Kasumi-1 (cell line): Measurements from ENCODE around the gene PRRG2.

ENCODE experiments used
- DNase-seq, 2 experiments: peaks; one replicate each; lab custom pipeline; 2025; lab: John Stamatoyannopoulos, UW

The PRRG2 gene

GRCh38 chr19:49557641-49558325 lies 23.3 kb upstream of the PRRG2 start:
- no peak for DNase-seq

GRCh38 chr19:49558591-49558990 lies 22.5 kb upstream of the PRRG2 start:
- no peak for DNase-seq

- no peak for DNase-seq
These were observed 21.7 kb upstream of the PRRG2 start for GRCh38 chr19:49559443-49559842.

- no peak for DNase-seq
These were observed 21.2 kb upstream of the PRRG2 start for GRCh38 chr19:49559928-49560327.

GRCh38 chr19:49560358-49560900 lies 20.7 kb upstream of the PRRG2 start:
- DNase-seq, result no peak

GRCh38 chr19:49564616-49565045 lies 16.5 kb upstream of the PRRG2 start:
- DNase-seq, result no peak

GRCh38 chr19:49565261-49565660 lies 15.9 kb upstream of the PRRG2 start:
- no peak for DNase-seq

GRCh38 chr19:49566302-49566701 lies 14.8 kb upstream of the PRRG2 start:
- DNase-seq, result no peak

GRCh38 chr19:49567861-49568441 lies 13.2 kb upstream of the PRRG2 start:
- DNase-seq, result no peak

- DNase-seq, result peak; percentile 94 to 96
These were observed 10.8 kb upstream of the PRRG2 start for GRCh38 chr19:49570138-49570856.

- peak; percentile 76 to 86 for DNase-seq
These were observed 10.0 kb upstream of the PRRG2 start for GRCh38 chr19:49570997-49571676.

GRCh38 chr19:49573009-49573408 lies 8.1 kb upstream of the PRRG2 start:
- DNase-seq, result no peak

- no peak for DNase-seq
These were observed 7.7 kb upstream of the PRRG2 start for GRCh38 chr19:49573425-49573824.

GRCh38 chr19:49574206-49574755 lies 6.8 kb upstream of the PRRG2 start:
- no peak for DNase-seq

- no peak for DNase-seq
These were observed 1.9 kb upstream of the PRRG2 start for GRCh38 chr19:49579193-49579592.

- DNase-seq, result peak in 1 of 2 experiments; percentile 25
These were observed 1.2 kb upstream of the PRRG2 start for GRCh38 chr19:49579947-49580263.

- peak; percentile 98 for DNase-seq
These were observed 681 bp upstream of the PRRG2 start, which contains the start of gene NOSIP for GRCh38 chr19:49580264-49581006. Gene NOSIP (minus strand): TSS chr19:49580556. CDS start chr19:49560691, 19,865 bp downstream.

GRCh38 chr19:49583239-49583638 lies 2.1 kb downstream of the PRRG2 start:
- no peak for DNase-seq

- DNase-seq, result no peak
These were observed 3.9 kb downstream of the PRRG2 start for GRCh38 chr19:49585023-49585422.

GRCh38 chr19:49587227-49587626 lies 6.1 kb downstream of the PRRG2 start:
- DNase-seq, result no peak

- DNase-seq, result no peak
These were observed 7.4 kb downstream of the PRRG2 start for GRCh38 chr19:49588365-49589122.
